CD4-positive, alpha-beta T cell (primary cell): Measurements from ENCODE around the gene OR2AT4. TPM values are rescaled to one million over a fixed set of nuclear protein-coding genes. Genes with fewer than 3 reads are reported as not detected.
A peak's percentile ranks its signal among the peaks of the same experiment; 100 is the strongest.

Experiments
- ATAC-seq: fragments of 200-7000 bp; cut with Tn5 transposase; one replicate; pipeline ENCODE4 v1.10.0; 2022; ENCODE audit warnings: mild to moderate bottlenecking; ENCODE audit not compliant: poor library complexity
- CTCF ChIA-PET: fragments of 350-600 bp; sonication (Branson Sonifier 250); formaldehyde crosslinking; loops from one replicate; lab custom pipeline; 2021; ENCODE audit warnings: antibody characterized with exemption, inconsistent platforms; lab: Charles Lee
- POLR2A ChIA-PET: fragments of 350-600 bp; sonication (Branson Sonifier 250); formaldehyde crosslinking; loops from one replicate; lab custom pipeline; 2021; ENCODE audit warnings: antibody characterized with exemption, inconsistent platforms; lab: Charles Lee
- DNase-seq, 14 experiments: peaks; one replicate each; pipeline ENCODE4 v3.0.0-alpha.2; 2013 to 2020; ENCODE audit warnings: mixed read lengths in 2 of 14
- H3K27ac ChIP-seq, 2 donors: one replicate each; pipeline versions ENCODE4 v1.5.1 to v1.7.0; 2013; ENCODE audit warnings: low read length in 2 of 2, low read depth in 1 of 2, mild to moderate bottlenecking in 1 of 2
- H3K27me3 ChIP-seq, 2 experiments: 1 replicate in 1 of 2; 2 replicates in 1 of 2; pipeline versions ENCODE4 v1.6.1 to v1.7.0; 2013; ENCODE audit warnings: low read length in 2 of 2, control low read depth in 1 of 2, mild to moderate bottlenecking in 1 of 2, moderate library complexity in 1 of 2; ENCODE audit not compliant: insufficient read depth in 2 of 2, control insufficient read depth in 1 of 2
- H3K36me3 ChIP-seq: one replicate; pipeline ENCODE4 v1.6.1; 2013; ENCODE audit warnings: low read length, control low read depth; ENCODE audit not compliant: insufficient read depth
- H3K4me1 ChIP-seq: one replicate; pipeline ENCODE4 v1.6.1; 2013; ENCODE audit warnings: low read length, control low read depth; ENCODE audit not compliant: insufficient read depth
- H3K4me3 ChIP-seq: one replicate; pipeline ENCODE4 v1.5.1; 2013; ENCODE audit warnings: mild to moderate bottlenecking, low read length, moderate library complexity
- H3K9me3 ChIP-seq, 2 experiments: 1 replicate in 1 of 2; 2 replicates in 1 of 2; pipeline versions ENCODE4 v1.6.1 to v1.7.0; 2013; ENCODE audit warnings: low read length in 2 of 2, mild to moderate bottlenecking in 2 of 2, control low read depth in 1 of 2, moderate library complexity in 1 of 2; ENCODE audit not compliant: control insufficient read depth in 1 of 2, insufficient read depth in 1 of 2
- H3K27ac Mint-ChIP-seq: one replicate; pipeline ENCODE4 v1.8.0; 2020; ENCODE audit warnings: mixed read lengths
- H3K27me3 Mint-ChIP-seq: one replicate; pipeline ENCODE4 v1.8.0; 2021; ENCODE audit warnings: mixed read lengths
- H3K36me3 Mint-ChIP-seq: one replicate; pipeline ENCODE4 v1.8.0; 2021; ENCODE audit warnings: low read depth, mixed read lengths
- H3K4me1 Mint-ChIP-seq: one replicate; pipeline ENCODE4 v1.8.0; 2021; ENCODE audit warnings: low read depth, mixed read lengths
- H3K4me3 Mint-ChIP-seq: one replicate; pipeline ENCODE4 v1.8.0; 2020; ENCODE audit warnings: mild to moderate bottlenecking, mixed read lengths
- H3K9me3 Mint-ChIP-seq: one replicate; pipeline ENCODE4 v1.8.0; 2020; ENCODE audit warnings: mixed read lengths
- CTCF ChIP-seq: fragments of 200-600 bp; IDR thresholded peaks from one replicate; pipeline ENCODE4 v1.8.0; 2022; ENCODE audit warnings: antibody characterized with exemption, mild to moderate bottlenecking
- intact Hi-C, 2 experiments: fragments of 100-400 bp; cut with DNase I in 1 of 2; cut with micrococcal nuclease in 1 of 2; formaldehyde crosslinking; loops; one replicate each; pipeline versions ENCODE4 v1.15.1 to v1.9.0; 2023 to 2025; cut with DNase I, micrococcal nuclease
- total RNA-seq, 174 experiments: library from RNA in 2 of 174; stranded (reverse) in 2 of 174; gene quantifications; one replicate each; pipeline ENCODE4 v1.2.3 and lab custom pipeline; 2021 to 2026

OR2AT4 gene
- total RNA-seq, 2 experiments from 2014 or later = not detected

GRCh38 chr11:75031771-75032549 is 64.7 kb downstream of the OR2AT4 start:
- CTCF ChIA-PET = interaction anchor here (0.8 to 1.2 kb wide), 2 partner anchors 9 to 102 kb away, joined by 4 read pairs; no protein-coding TSS in a partner anchor
- TF ChIP-seq CTCF = peak; percentile 62
- POLR2A ChIA-PET = interaction anchor here (0.9 kb wide), 1 partner anchor 43 kb away, joined by 3 read pairs; the partner anchor contains the start of gene NEU3

More at GRCh38 chr11:75031771-75032549, 64.7 kb downstream of the OR2AT4 start:
- H3K36me3 Mint-ChIP-seq = no peaks in the 10 kb centered on the region
- H3K9me3 Mint-ChIP-seq = no peaks in the 10 kb centered on the region
- H3K27ac ChIP-seq = no peak overlapping the region
- H3K4me3 Mint-ChIP-seq = no peak overlapping the region
- H3K4me1 Mint-ChIP-seq = no peaks in the 10 kb centered on the region
- no peaks in the 10 kb centered on the region for H3K9me3 ChIP-seq
- H3K4me3 ChIP-seq = no peak overlapping the region
- no peak overlapping the region for H3K27ac Mint-ChIP-seq
- no peaks in the 10 kb centered on the region for H3K36me3 ChIP-seq
- H3K27me3 Mint-ChIP-seq = no peaks in the 10 kb centered on the region
- no peaks in the 10 kb centered on the region for H3K4me1 ChIP-seq
- intact Hi-C loops = loop anchor here (1.0 kb wide), 1 partner anchor 103 kb away; no protein-coding TSS in a partner anchor
- ATAC-seq (no peak), DNase-seq (peak; percentile 17 to 69 (median 53))
- H3K27me3 ChIP-seq = no peaks in the 10 kb centered on the region

Other genes starting within 250 kb of the OR2AT4 start
- 10 to 100 TPM; 12.2 to 12.5 TPM for gene XRRA1, start 147.8 kb downstream of the OR2AT4 start, total RNA-seq
- 10 to 100 TPM; 36.5 to 42.9 TPM for gene SPCS2, start 147.6 kb downstream of the OR2AT4 start, total RNA-seq
- gene NEU3, start 107.9 kb downstream of the OR2AT4 start, total RNA-seq = 10 to 100 TPM in 1 of 2 experiments, 1 to 10 TPM in 1; 9.7 to 10.6 TPM
- not detected for gene SLCO2B1, start 54.2 kb upstream of the OR2AT4 start, total RNA-seq
- under 1 TPM; 0.78 to 0.80 TPM for gene TPBGL, start 143.9 kb upstream of the OR2AT4 start, total RNA-seq